GM20000 (cell line): ENCODE data around the gene ZNF750.

Source experiments
- DNase-seq: peaks from one replicate; pipeline ENCODE4 v3.0.0; 2012; ENCODE audit warnings: low spot score
- CTCF ChIP-seq: IDR thresholded peaks from 2 replicates; pipeline ENCODE4 v1.5.1; 2012; ENCODE audit warnings: mild to moderate bottlenecking, control low read depth; ENCODE audit errors: extremely low read depth, missing control alignments

Gene ZNF750

DNA sequence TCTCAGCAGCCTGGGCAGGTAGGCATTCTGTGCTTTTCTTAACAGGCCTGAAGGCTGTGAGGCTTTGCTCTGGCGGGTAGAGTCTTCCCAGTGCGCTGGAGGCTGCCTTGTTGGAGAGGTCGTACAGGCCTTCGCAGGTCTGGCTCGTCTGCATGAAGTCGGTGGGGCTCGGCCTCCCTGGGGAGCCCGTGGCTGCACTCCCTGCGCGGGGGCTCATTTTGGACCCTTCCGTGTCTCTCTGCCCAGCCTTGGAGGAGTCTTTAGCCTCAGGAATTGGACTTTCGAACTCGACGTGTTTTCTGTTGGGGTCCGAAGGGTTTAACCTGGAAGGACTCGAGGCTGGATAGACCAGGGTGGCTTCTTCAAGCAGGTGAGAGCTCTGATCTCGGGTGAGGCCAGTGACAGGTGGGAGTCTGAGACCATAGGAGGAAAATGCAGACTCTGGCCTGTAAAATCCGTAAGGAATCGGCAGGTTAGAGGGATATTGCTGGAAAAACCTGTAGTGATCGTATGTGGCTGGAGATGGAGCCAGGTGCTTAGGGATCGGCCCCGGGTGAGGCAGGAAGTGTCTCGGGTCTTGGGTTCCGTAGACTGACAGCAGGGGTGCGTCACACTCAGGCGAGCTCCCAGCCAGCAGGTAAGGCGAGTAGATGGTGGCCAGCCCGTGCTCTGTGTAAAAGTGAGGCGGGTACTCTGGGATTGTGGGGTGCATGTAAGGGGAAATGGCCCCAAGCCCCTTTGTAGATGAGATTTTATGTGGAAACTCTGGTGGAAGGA is 8.6 kb downstream of the ZNF750 start:
- no peak for DNase-seq
- TF ChIP-seq CTCF: no peak

DNA sequence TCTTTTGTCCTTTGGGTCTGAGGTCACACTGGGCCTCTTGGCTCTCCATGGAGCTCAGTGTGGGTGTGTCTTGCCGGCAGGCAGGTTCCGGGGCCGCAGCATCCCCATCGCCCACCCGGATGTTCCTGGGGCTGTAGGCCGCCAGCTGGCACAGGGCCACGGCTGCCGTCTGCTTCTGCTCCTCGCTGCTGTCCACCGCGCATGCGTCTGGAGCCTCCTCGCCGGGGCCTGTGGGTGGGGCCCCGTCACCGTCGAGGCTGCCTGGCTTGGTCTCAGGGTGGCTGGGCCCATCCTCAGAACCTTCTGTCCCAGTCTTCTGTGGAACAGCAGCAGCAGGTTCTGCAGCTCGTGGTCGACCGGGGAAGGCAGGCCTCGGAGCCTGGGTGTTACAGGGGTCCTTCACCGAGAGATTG is 9.6 kb downstream of the ZNF750 start:
- no peak for DNase-seq
- no peak for TF ChIP-seq CTCF

DNA sequence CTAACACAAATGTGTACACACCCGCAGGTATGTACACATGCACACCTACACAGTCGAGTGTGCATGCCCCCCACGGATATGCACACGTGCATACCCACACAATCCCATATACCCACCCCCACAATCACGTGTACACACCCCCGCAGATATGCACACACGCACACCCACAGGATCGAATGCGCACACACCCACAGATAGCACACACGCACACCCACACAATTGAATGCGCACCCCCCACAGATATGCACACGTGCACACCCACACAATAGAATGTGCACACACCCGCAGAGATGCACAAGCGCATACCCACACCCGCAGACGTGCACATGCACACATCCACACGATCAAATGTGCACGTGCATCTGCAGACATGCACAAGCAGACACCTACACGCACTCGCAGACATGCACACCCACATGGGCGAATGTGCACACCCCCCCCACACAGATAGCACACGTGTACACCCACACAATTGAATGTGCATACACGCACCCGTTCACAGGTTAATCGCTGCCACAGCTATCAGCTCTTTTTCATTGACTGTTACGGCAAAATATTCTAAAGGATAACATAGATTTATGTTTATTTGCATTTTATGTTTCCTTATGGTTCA is 10.8 kb downstream of the ZNF750 start:
- DNase-seq: no peak
- TF ChIP-seq CTCF: no peak

DNA sequence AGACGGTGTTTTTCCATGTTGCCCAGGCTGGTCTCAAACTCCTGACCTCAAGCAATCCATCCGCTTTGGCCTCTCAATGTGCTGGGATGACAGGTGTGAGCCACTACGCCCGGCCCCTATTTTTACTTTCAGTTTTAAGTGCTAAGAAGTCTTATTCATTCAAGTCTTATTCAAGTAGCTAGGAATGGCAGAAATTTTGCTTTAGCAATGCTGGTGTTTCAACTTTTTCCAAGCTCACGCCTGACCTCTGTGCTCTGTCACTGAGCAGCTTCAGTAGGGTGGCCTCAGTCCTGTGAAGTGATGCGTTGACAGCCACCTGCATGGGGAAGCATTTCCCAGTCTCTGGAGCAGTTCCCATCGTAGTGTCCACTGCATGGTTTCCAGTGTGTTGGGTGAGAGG is 12.9 kb downstream of the ZNF750 start:
- no peak for TF ChIP-seq CTCF
- no peak for DNase-seq

DNA sequence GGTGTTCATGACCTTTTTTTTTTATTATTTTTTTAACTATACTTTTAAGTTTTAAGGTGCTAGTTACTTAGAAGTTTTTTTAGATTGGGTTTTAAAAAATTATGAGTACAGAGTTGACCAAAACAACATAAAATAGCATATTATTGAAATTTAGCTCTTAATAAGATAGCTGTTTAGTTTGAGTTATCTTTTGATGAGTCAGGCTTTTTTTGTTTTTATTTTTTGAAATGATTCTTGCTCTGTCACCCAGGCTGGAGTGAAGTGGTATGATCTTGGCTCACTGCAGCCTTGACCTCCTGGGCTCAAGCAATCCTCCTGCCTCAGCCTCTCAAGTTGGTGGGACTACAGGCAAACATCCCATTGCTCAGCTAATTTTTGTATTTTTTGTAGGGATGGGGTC is 13.6 kb downstream of the ZNF750 start:
- DNase-seq: no peak
- TF ChIP-seq CTCF: no peak

DNA sequence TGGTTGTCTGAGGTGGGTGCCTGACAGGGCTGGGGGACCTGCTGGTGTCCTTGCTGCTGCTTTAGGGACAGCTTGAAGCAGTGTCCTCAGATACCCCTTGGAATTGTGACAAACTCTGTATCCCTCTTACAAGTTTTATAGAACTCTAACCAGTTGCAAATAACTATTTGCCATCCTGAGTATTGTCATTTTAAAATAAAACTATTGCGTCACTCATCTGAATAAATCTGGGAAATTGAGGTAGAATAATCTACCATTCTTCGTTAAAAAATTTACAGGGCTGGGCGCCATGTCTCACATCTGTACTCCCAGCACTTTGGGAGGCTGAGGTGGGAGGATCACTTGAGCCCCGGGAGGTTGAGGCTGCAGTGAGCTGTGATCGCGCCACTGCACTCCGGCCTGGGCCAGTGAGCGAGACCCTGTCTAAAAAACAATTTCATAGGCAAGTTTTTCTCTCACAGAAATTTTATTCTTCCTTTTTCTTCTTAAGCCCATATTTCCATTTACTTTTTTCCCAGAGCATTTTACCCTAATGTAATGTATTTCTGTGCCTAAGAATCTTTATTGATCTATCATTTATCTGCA is 14.2 kb downstream of the ZNF750 start:
- no peak for DNase-seq
- no peak for TF ChIP-seq CTCF

DNA sequence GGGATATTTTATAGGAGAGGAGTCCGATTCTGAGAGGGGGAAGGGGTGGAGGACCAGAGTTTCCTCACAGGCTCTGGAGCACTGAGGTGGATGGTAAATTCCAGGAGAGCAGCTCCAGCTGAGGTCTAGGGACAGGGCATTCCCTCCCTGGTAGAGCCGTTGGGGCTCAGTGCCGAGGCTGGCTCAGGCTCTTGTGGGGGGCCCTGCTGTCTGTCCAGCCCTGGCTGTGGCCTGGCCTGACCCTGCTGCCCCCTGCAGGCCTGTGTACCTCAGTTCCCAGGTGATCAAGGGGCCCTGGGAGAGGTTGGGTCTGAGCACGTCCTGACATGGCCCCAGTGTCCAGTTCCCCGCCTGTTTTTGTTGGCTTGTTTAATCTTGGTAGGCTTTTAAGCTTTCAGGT is 16.8 kb downstream of the ZNF750 start:
- peak; percentile 10 for TF ChIP-seq CTCF
- no peak for DNase-seq
